WTC11 (cell line): Measurements from ENCODE around the gene TGDS.

Experiments
- ATF2 ChIP-seq: sonication (generic); formaldehyde crosslinking; IDR thresholded peaks from 2 replicates; pipeline ENCODE4 v1.8.1; 2022; ENCODE audit warnings: low read depth, missing genetic modification reagents, borderline replicate concordance
- CREB1 ChIP-seq: sonication (generic); formaldehyde crosslinking; IDR thresholded peaks from 2 replicates; pipeline ENCODE4 v1.8.0; 2023; ENCODE audit warnings: mild to moderate bottlenecking, missing genetic modification reagents
- ELF4 ChIP-seq: sonication (generic); formaldehyde crosslinking; IDR thresholded peaks from 2 replicates; pipeline ENCODE4 v1.8.1; 2022; ENCODE audit warnings: low read depth, mild to moderate bottlenecking, moderate library complexity, missing genetic modification reagents
- ESRRA ChIP-seq: sonication (generic); formaldehyde crosslinking; IDR thresholded peaks from 2 replicates; pipeline ENCODE4 v1.8.1; 2022; ENCODE audit warnings: mild to moderate bottlenecking, missing genetic modification reagents, borderline replicate concordance
- FOXP4 ChIP-seq: sonication (generic); formaldehyde crosslinking; IDR thresholded peaks from 2 replicates; pipeline ENCODE4 v1.8.0; 2022; ENCODE audit warnings: mild to moderate bottlenecking, missing genetic modification reagents
- NFYB ChIP-seq: sonication (generic); formaldehyde crosslinking; conservative IDR thresholded peaks from 2 replicates; pipeline ENCODE4 v1.8.0; 2022; ENCODE audit warnings: low read depth, missing genetic modification reagents
- NR3C1 ChIP-seq: sonication (generic); formaldehyde crosslinking; conservative IDR thresholded peaks from 2 replicates; pipeline ENCODE4 v1.8.1; 2023; ENCODE audit warnings: low read depth, mild to moderate bottlenecking, missing genetic modification reagents
- TP53 ChIP-seq: sonication (generic); formaldehyde crosslinking; IDR thresholded peaks from 2 replicates; pipeline ENCODE4 v1.8.1; 2023; ENCODE audit warnings: mild to moderate bottlenecking, missing genetic modification reagents
- ZNF232 ChIP-seq: sonication (generic); formaldehyde crosslinking; IDR thresholded peaks from 2 replicates; pipeline ENCODE4 v1.8.0; 2022; ENCODE audit warnings: mild to moderate bottlenecking, missing genetic modification reagents
- TF ChIP-seq, protein P1 (sequence below): fragments of 200-600 bp; IDR thresholded peaks from 2 replicates; pipeline ENCODE4 v1.8.0; 2022; ENCODE audit warnings: antibody characterized with exemption
- TF ChIP-seq, protein P2 (sequence below): sonication (generic); formaldehyde crosslinking; IDR thresholded peaks from 2 replicates; pipeline ENCODE4 v1.8.1; 2022; ENCODE audit warnings: low read depth, mild to moderate bottlenecking, moderate library complexity, missing genetic modification reagents, borderline replicate concordance

GRCh38 chr13:94569615-94570014 is 26.3 kb downstream of the TGDS start:
- TF ChIP-seq TP53 (CRISPR knock-in tag) (no peak), NR3C1 (CRISPR knock-in tag) (no peak), NFYB (CRISPR knock-in tag) (no peak), CREB1 (CRISPR knock-in tag) (no peak), ATF2 (no peak), ZNF232 (CRISPR knock-in tag) (no peak), FOXP4 (CRISPR knock-in tag) (no peak), ELF4 (CRISPR knock-in tag) (no peak), ESRRA (CRISPR knock-in tag) (no peak)
- TF ChIP-seq, protein P1, sequence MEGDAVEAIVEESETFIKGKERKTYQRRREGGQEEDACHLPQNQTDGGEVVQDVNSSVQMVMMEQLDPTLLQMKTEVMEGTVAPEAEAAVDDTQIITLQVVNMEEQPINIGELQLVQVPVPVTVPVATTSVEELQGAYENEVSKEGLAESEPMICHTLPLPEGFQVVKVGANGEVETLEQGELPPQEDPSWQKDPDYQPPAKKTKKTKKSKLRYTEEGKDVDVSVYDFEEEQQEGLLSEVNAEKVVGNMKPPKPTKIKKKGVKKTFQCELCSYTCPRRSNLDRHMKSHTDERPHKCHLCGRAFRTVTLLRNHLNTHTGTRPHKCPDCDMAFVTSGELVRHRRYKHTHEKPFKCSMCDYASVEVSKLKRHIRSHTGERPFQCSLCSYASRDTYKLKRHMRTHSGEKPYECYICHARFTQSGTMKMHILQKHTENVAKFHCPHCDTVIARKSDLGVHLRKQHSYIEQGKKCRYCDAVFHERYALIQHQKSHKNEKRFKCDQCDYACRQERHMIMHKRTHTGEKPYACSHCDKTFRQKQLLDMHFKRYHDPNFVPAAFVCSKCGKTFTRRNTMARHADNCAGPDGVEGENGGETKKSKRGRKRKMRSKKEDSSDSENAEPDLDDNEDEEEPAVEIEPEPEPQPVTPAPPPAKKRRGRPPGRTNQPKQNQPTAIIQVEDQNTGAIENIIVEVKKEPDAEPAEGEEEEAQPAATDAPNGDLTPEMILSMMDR = no peak
- TF ChIP-seq, protein P2, sequence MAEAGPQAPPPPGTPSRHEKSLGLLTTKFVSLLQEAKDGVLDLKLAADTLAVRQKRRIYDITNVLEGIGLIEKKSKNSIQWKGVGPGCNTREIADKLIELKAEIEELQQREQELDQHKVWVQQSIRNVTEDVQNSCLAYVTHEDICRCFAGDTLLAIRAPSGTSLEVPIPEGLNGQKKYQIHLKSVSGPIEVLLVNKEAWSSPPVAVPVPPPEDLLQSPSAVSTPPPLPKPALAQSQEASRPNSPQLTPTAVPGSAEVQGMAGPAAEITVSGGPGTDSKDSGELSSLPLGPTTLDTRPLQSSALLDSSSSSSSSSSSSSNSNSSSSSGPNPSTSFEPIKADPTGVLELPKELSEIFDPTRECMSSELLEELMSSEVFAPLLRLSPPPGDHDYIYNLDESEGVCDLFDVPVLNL (CRISPR knock-in tag) = no peak
